ENCODE results near the gene PGRMC1. TPM values are rescaled to one million over a fixed set of nuclear protein-coding genes. Genes with fewer than 3 reads are reported as not detected.
A peak's percentile ranks its signal among the peaks of the same experiment; 100 is the strongest.

Gene PGRMC1
- polyA plus RNA-seq, 1 donor (not counting 4 experiments of a cell fraction or from before 2014, with no cell fraction given) = 74.3 TPM

DNA sequence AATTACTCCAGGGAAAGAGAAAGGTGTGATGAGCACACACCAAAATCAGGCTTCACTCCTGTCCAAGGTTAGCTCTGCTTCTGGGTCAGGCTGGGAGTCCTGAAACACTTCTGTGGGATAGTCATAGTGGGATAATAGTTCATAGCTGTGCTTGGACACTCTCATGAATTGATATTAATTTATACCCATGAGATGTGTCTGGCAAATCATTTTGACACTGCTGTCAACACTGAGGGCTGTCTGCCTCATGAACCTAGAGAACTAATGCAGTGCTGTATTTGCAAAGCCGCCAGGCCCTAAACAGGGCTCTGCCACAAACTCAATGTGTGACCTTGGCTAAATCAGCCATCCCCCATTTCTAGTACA lies 24.5 kb upstream of the PGRMC1 start:
- H3K4me3 ChIP-seq (ENCODE audit: control insufficient read depth in 2 of 3, extremely low read depth in 1 of 3, insufficient read depth in 2 of 3, low read depth in 1 of 3, low read length in 3 of 3) = no peak overlapping the region
- no peak for FAIRE-seq
- no peaks in the 10 kb centered on the region for H4K20me1 ChIP-seq (ENCODE audit: control insufficient read depth, extremely low read depth, insufficient read depth, low read length)

DNA sequence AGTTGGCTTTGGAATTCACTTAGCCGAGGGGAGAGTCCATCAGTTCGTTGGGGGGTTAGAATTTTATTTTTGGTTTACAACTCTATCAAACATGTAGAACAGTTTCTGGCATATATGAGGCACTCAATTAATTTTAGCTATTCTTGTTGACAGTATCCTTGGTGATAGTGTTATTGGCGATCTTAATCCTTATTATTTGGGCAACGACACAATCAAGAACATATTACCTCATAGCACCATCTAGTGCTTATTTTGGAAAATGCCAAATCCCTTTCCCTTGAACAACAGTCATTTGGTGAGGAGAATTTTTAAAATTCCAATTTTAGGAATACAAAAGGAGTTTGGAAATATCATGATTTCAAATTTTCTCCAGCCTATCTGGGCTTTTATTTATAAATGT lies 17.9 kb upstream of the PGRMC1 start:
- H3K9ac ChIP-seq (ENCODE audit: control insufficient read depth, extremely low read depth, insufficient read depth, low read length) = no peak overlapping the region
- no peak overlapping the region for H3K4me3 ChIP-seq (ENCODE audit: control insufficient read depth in 2 of 3, extremely low read depth in 1 of 3, insufficient read depth in 2 of 3, low read depth in 1 of 3, low read length in 3 of 3)
- no peaks in the 10 kb centered on the region for H3K9me1 ChIP-seq (ENCODE audit: control insufficient read depth, extremely low read depth, insufficient read depth, low read length)
- H3K27me3 ChIP-seq (ENCODE audit: control insufficient read depth, extremely low read depth, insufficient read depth, low read length) = peaks cover under 1% of the 10 kb centered on the region
- no peaks in the 10 kb centered on the region for H3K9me3 ChIP-seq (ENCODE audit: control insufficient read depth, low read depth, low read length)
- DNase-seq (ENCODE audit: low read depth, low spot score) (no peak), FAIRE-seq (no peak)
- H3K27ac ChIP-seq (ENCODE audit: control insufficient read depth, insufficient read depth, low read length) = no peak overlapping the region
- H4K20me1 ChIP-seq (ENCODE audit: control insufficient read depth, extremely low read depth, insufficient read depth, low read length) = no peaks in the 10 kb centered on the region
- H3K4me1 ChIP-seq (ENCODE audit: control insufficient read depth, extremely low read depth, insufficient read depth, low read length) = no peaks in the 10 kb centered on the region
- H2AFZ ChIP-seq (ENCODE audit: control insufficient read depth, low read length) = no peak overlapping the region
- no peaks in the 10 kb centered on the region for H3K79me2 ChIP-seq (ENCODE audit: control insufficient read depth, insufficient read depth, low read length)
- H3K4me2 ChIP-seq (ENCODE audit: control insufficient read depth, extremely low read depth, insufficient read depth, low read depth, low read length) = no peak overlapping the region
- TF ChIP-seq EZH2 (IDR thresholded peaks at IDR 0.05; ENCODE audit: low read length) = no peak
- TF ChIP-seq, protein P1, sequence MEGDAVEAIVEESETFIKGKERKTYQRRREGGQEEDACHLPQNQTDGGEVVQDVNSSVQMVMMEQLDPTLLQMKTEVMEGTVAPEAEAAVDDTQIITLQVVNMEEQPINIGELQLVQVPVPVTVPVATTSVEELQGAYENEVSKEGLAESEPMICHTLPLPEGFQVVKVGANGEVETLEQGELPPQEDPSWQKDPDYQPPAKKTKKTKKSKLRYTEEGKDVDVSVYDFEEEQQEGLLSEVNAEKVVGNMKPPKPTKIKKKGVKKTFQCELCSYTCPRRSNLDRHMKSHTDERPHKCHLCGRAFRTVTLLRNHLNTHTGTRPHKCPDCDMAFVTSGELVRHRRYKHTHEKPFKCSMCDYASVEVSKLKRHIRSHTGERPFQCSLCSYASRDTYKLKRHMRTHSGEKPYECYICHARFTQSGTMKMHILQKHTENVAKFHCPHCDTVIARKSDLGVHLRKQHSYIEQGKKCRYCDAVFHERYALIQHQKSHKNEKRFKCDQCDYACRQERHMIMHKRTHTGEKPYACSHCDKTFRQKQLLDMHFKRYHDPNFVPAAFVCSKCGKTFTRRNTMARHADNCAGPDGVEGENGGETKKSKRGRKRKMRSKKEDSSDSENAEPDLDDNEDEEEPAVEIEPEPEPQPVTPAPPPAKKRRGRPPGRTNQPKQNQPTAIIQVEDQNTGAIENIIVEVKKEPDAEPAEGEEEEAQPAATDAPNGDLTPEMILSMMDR (optimal IDR thresholded peaks at IDR 0.05 in 1 of 3, IDR thresholded peaks at IDR 0.05 in 1 of 3, conservative IDR thresholded peaks at IDR 0.05 in 1 of 3; ENCODE audit: extremely low read depth in 1 of 3, insufficient read depth in 2 of 3, low read length in 3 of 3) = peak in 2 of 3 experiments; percentile 14 to 31
- dilution Hi-C loops (cut with MboI; ENCODE audit: extremely low pct_ligation_motif_present, low sequenced_read_pairs) = no loop called here
- no peaks in the 10 kb centered on the region for H3K36me3 ChIP-seq (ENCODE audit: control insufficient read depth in 2 of 2, extremely low read depth in 1 of 2, insufficient read depth in 2 of 2, low read length in 2 of 2)

More for the DNA sequence above, 24.5 kb upstream of the PGRMC1 start:
- H3K9me1 ChIP-seq (ENCODE audit: control insufficient read depth, extremely low read depth, insufficient read depth, low read length) = no peaks in the 10 kb centered on the region
- H3K27me3 ChIP-seq (ENCODE audit: control insufficient read depth, extremely low read depth, insufficient read depth, low read length) = peaks cover 11% of the 10 kb centered on the region
- no peak overlapping the region for H3K4me2 ChIP-seq (ENCODE audit: control insufficient read depth, extremely low read depth, insufficient read depth, low read depth, low read length)
- peaks cover 3% of the 10 kb centered on the region for H3K9me3 ChIP-seq (ENCODE audit: control insufficient read depth, low read depth, low read length)
- H3K9ac ChIP-seq (ENCODE audit: control insufficient read depth, extremely low read depth, insufficient read depth, low read length) = no peak overlapping the region
- no peaks in the 10 kb centered on the region for H3K36me3 ChIP-seq (ENCODE audit: control insufficient read depth in 2 of 2, extremely low read depth in 1 of 2, insufficient read depth in 2 of 2, low read length in 2 of 2)
- H2AFZ ChIP-seq (ENCODE audit: control insufficient read depth, low read length) = no peak overlapping the region
- dilution Hi-C loops (cut with MboI; ENCODE audit: extremely low pct_ligation_motif_present, low sequenced_read_pairs) = no loop called here
- H3K79me2 ChIP-seq (ENCODE audit: control insufficient read depth, insufficient read depth, low read length) = no peaks in the 10 kb centered on the region
- no peak overlapping the region for H3K27ac ChIP-seq (ENCODE audit: control insufficient read depth, insufficient read depth, low read length)
- no peaks in the 10 kb centered on the region for H3K4me1 ChIP-seq (ENCODE audit: control insufficient read depth, extremely low read depth, insufficient read depth, low read length)
- DNase-seq (ENCODE audit: low read depth, low spot score) = no peak
- no peak for TF ChIP-seq EZH2 (IDR thresholded peaks at IDR 0.05; ENCODE audit: low read length)
- TF ChIP-seq, protein P1 (optimal IDR thresholded peaks at IDR 0.05 in 1 of 3, IDR thresholded peaks at IDR 0.05 in 1 of 3, conservative IDR thresholded peaks at IDR 0.05 in 1 of 3; ENCODE audit: extremely low read depth in 1 of 3, insufficient read depth in 2 of 3, low read length in 3 of 3) = no peak

Data from keratinocyte (primary cell).